Left lung (tissue), 10 donors: ENCODE data around the gene GPR153. TPM values are rescaled to one million over a fixed set of nuclear protein-coding genes. Genes with fewer than 3 reads are reported as not detected.

Source experiments
- ATAC-seq: fragments of 200-7000 bp; cut with Tn5 transposase; one replicate; pipeline ENCODE4 v1.9.1; 2020; ENCODE audit warnings: moderate library complexity
- DNase-seq, 4 donors: peaks; one replicate each; pipeline ENCODE4 v3.0.0-alpha.2; 2013 to 2020
- H3K27ac ChIP-seq, 2 donors: fragments of 200-600 bp; sonication (generic) in 1 of 2; one replicate each; pipeline versions ENCODE4 v1.5.0 to v1.8.0; 2020 to 2021
- H3K27me3 ChIP-seq, 2 donors: fragments of 200-600 bp; sonication (generic) in 1 of 2; one replicate each; pipeline versions ENCODE4 v1.5.0 to v1.8.0; 2020 to 2021
- H3K36me3 ChIP-seq, 2 donors: fragments of 200-600 bp; sonication (generic) in 1 of 2; one replicate each; pipeline versions ENCODE4 v1.5.0 to v1.8.0; 2020 to 2021
- H3K4me1 ChIP-seq, 2 donors: fragments of 200-600 bp; one replicate each; pipeline ENCODE4 v1.8.0; 2021
- H3K4me3 ChIP-seq, 2 donors: fragments of 200-600 bp; sonication (generic) in 1 of 2; one replicate each; pipeline versions ENCODE4 v1.5.0 to v1.8.0; 2020 to 2021; ENCODE audit warnings: mild to moderate bottlenecking in 1 of 2
- H3K9me3 ChIP-seq, 2 donors: fragments of 200-600 bp; sonication (generic) in 1 of 2; one replicate each; pipeline versions ENCODE4 v1.5.0 to v1.8.0; 2020 to 2021
- CTCF ChIP-seq, 2 donors: fragments of 200-600 bp; sonication (generic) in 1 of 2; IDR thresholded peaks; one replicate each; pipeline versions ENCODE4 v1.5.0 to v1.8.0; 2021; ENCODE audit warnings: antibody characterized with exemption in 2 of 2
- intact Hi-C, 2 donors: fragments of 100-400 bp; cut with DNase I; formaldehyde crosslinking; loops; one replicate each; pipeline versions ENCODE4 v1.11.2 to v1.14.2; 2022
- polyA plus RNA-seq, 6 donors: library from polyadenylated mRNA; unstranded; fragments of 120-200 nt; gene quantifications; one replicate each; pipeline ENCODE4 v1.2.1, GENCODE V29; 2013; ENCODE audit not compliant: insufficient read length in 6 of 6
- total RNA-seq, 2 donors: library from RNA; stranded (reverse); fragmentation: NEBNext Ultra II Directional; extraction: Animal tissue kit (Norgen Biotek cat#: 25700); gene quantifications; one replicate each; pipeline ENCODE4 v1.2.1, GENCODE V29; 2021
- donor health status: DM: no; HTN: yes; CAD: no.
- donor health status: DM: no; HTN: no; CAD: no.

GPR153 gene
- total and polyA plus RNA-seq, 8 donors, result 13.8 to 31.6 (median 18.0) TPM

- ATAC-seq, result no peak
- Histone ChIP-seq H3K4me3 (peak overlapping the region; percentile 66 to 99), H3K27me3 (peaks cover under 1 to 7% of the 10 kb centered on the region in 2 donors), H3K4me1 (peaks cover 7 to 36% of the 10 kb centered on the region in 2 donors), H3K27ac (peak overlapping the region; percentile 78 to 82), H3K36me3 (peaks cover 0 to 22% of the 10 kb centered on the region in 2 donors), H3K9me3 (no peaks in the 10 kb centered on the region)
- no peak for DNase-seq
- intact Hi-C loops, result no loop called here
- no peak for TF ChIP-seq CTCF (IDR thresholded peaks at IDR 0.05)
Measured at GRCh38 chr1:6200188-6200809, 60.6 kb downstream of the GPR153 start.

- intact Hi-C loops, result loop anchor here in 1 of 2 donors (10.0 kb wide), 1 partner anchor 145 kb away; no protein-coding TSS in a partner anchor
- no peaks in the 10 kb centered on the region for H3K9me3 ChIP-seq
- peak; percentile 97 to 99 (median 98) for DNase-seq
- peak within 1 kb of the TSS; percentile 66 to 99 for H3K4me3 ChIP-seq
- no peaks in the 10 kb centered on the region for H3K27me3 ChIP-seq
- H3K27ac ChIP-seq, result peak within 1 kb of the TSS; percentile 78 to 82
- peaks cover 0 to 29% of the 10 kb centered on the region in 2 donors for H3K36me3 ChIP-seq
- peaks cover 5 to 32% of the 10 kb centered on the region in 2 donors for H3K4me1 ChIP-seq
- TF ChIP-seq CTCF (IDR thresholded peaks at IDR 0.05), result no peak
- ATAC-seq, result peak; percentile 99
Measured at GRCh38 chr1:6199298-6200187, 61.4 kb downstream of the GPR153 start, which contains the start of gene RPL22. TSS of gene RPL22 (minus strand) at chr1:6199595. CDS start at chr1:6199573, 22 bp downstream.

GRCh38 chr1:6198646-6199297 is 62.1 kb downstream of the GPR153 start:
- DNase-seq (no peak), ATAC-seq (peak; percentile 23)
- intact Hi-C loops, result loop anchor here in 1 of 2 donors (10.0 kb wide), 1 partner anchor 144 kb away; no protein-coding TSS in a partner anchor
- no peaks in the 10 kb centered on the region for H3K27me3 ChIP-seq
- TF ChIP-seq CTCF (IDR thresholded peaks at IDR 0.05), result no peak
- peak overlapping the region; percentile 70 to 82 for H3K27ac ChIP-seq
- no peaks in the 10 kb centered on the region for H3K9me3 ChIP-seq
- H3K4me3 ChIP-seq, result peak overlapping the region; percentile 66 to 99
- H3K36me3 ChIP-seq, result peaks cover 0 to 37% of the 10 kb centered on the region in 2 donors
- peaks cover 5 to 30% of the 10 kb centered on the region in 2 donors for H3K4me1 ChIP-seq

GRCh38 chr1:6197746-6198427 is 63.0 kb downstream of the GPR153 start:
- peaks cover 5 to 30% of the 10 kb centered on the region in 2 donors for H3K4me1 ChIP-seq
- DNase-seq, result no peak
- ATAC-seq, result no peak
- H3K27me3 ChIP-seq, result no peaks in the 10 kb centered on the region
- H3K4me3 ChIP-seq, result peak overlapping the region; percentile 66 to 99
- intact Hi-C loops, result loop anchor here in 1 of 2 donors (10.0 kb wide), 1 partner anchor 143 kb away; no protein-coding TSS in a partner anchor
- TF ChIP-seq CTCF (IDR thresholded peaks at IDR 0.05), result no peak
- peaks cover 0 to 46% of the 10 kb centered on the region in 2 donors for H3K36me3 ChIP-seq
- no peaks in the 10 kb centered on the region for H3K9me3 ChIP-seq
- no peak overlapping the region for H3K27ac ChIP-seq

Other genes starting within 250 kb of the GPR153 start
- 10 to 100 TPM; 35.6 to 82.5 TPM for gene KCNAB2, start 215.2 kb downstream of the GPR153 start, total RNA-seq
- 1 to 10 TPM; 5.6 to 7.0 (median 6.3) TPM for gene KCNAB2, start 215.2 kb downstream of the GPR153 start, polyA plus RNA-seq
- under 1 TPM; 0.03 to 0.13 TPM for gene CHD5, start 80.8 kb downstream of the GPR153 start, total RNA-seq
- under 1 TPM; 0.08 to 0.36 (median 0.15) TPM for gene CHD5, start 80.8 kb downstream of the GPR153 start, polyA plus RNA-seq
- 100 to 1,000 TPM; 265 to 324 TPM for gene RPL22, start 61.5 kb downstream of the GPR153 start, total RNA-seq
- 100 to 1,000 TPM; 591 to 719 (median 663) TPM for gene RPL22, start 61.5 kb downstream of the GPR153 start, polyA plus RNA-seq
- gene RNF207, start 55.0 kb downstream of the GPR153 start, total RNA-seq, result 10 to 100 TPM; 11.9 to 12.6 TPM
- 10 to 100 TPM; 10.7 to 16.3 (median 14.2) TPM for gene RNF207, start 55.0 kb downstream of the GPR153 start, polyA plus RNA-seq
- gene ICMT, start 25.1 kb downstream of the GPR153 start, total RNA-seq, result 10 to 100 TPM; 70.0 to 84.1 TPM
- gene ICMT, start 25.1 kb downstream of the GPR153 start, polyA plus RNA-seq, result 10 to 100 TPM; 32.0 to 49.1 (median 40.1) TPM
- gene HES3, start 16.9 kb downstream of the GPR153 start, total RNA-seq, result not detected
- gene HES3, start 16.9 kb downstream of the GPR153 start, polyA plus RNA-seq, result not detected
- 10 to 100 TPM; 28.8 to 30.1 TPM for gene ACOT7, start 132.7 kb upstream of the GPR153 start, total RNA-seq
- 10 to 100 TPM; 13.1 to 16.8 (median 14.6) TPM for gene ACOT7, start 132.7 kb upstream of the GPR153 start, polyA plus RNA-seq
- gene HES2, start 158.8 kb upstream of the GPR153 start, total RNA-seq, result 1 to 10 TPM; 1.6 to 6.6 TPM
- under 1 TPM; 0.06 to 0.35 (median 0.16) TPM for gene HES2, start 158.8 kb upstream of the GPR153 start, polyA plus RNA-seq
- 1 to 10 TPM; 1.2 to 3.7 TPM for gene ESPN, start 163.7 kb upstream of the GPR153 start, total RNA-seq
- 1 to 10 TPM; 1.7 to 3.1 (median 2.2) TPM for gene ESPN, start 163.7 kb upstream of the GPR153 start, polyA plus RNA-seq
- gene TNFRSF25, start 205.1 kb upstream of the GPR153 start, total RNA-seq, result 1 to 10 TPM; 5.6 to 8.4 TPM
- gene TNFRSF25, start 205.1 kb upstream of the GPR153 start, polyA plus RNA-seq, result 10 to 100 TPM; 20.1 to 34.8 (median 26.4) TPM
- 10 to 100 TPM in 1 of 2 donors, 1 to 10 TPM in 1; 6.3 to 10.7 TPM for gene PLEKHG5, start 230.6 kb upstream of the GPR153 start, total RNA-seq
- gene PLEKHG5, start 230.6 kb upstream of the GPR153 start, polyA plus RNA-seq, result 10 to 100 TPM; 22.8 to 35.7 (median 29.7) TPM